ENCODE results near the gene CFAP99. TPM values are rescaled to one million over a fixed set of nuclear protein-coding genes. Genes with fewer than 3 reads are reported as not detected.

The CFAP99 gene
- total RNA-seq, 4 donors from 2014 or later: 0.21 to 0.46 TPM; not detected in 2

DNA sequence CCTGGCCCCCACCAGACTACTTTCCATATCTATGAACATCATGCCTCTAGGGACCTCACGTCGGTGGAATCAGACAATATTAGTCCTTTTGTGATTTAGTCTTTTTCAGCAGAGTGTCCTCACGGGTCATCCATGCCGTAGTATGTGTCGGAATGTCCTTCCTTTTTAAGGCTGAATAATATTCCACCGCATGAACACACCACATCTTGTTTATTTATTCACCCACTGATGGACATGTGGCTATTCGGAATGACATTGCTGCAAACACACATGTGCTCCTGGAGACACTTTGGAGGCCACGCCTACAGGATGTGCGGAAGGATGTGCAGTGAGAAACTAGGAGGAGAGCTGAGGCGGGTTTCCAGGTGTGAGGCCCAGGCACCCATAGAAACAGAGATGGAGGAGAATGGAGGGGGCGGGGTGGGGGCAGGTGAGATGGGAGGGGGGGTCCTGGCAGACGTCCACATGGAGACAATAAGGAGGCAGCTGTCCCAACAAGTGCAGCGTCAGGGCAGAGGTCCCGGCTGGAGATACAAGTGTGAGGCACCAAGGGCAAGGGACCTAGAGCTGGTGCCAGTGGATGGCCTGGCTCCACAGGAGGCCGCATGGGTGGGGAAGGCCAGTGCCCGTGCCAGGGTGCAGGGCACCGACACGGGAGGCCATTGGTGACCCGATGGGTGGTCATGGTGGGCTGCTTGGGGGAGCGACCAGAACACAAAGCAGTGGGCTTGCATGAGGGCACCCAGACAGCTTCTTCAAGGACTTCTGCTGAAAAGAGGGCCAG is 21.0 kb upstream of the CFAP99 start:
- H3K27me3 ChIP-seq: no peaks in the 10 kb centered on the region
- peaks cover 0 to 12% of the 10 kb centered on the region in 2 donors for H3K4me1 ChIP-seq
- no peak overlapping the region for H3K4me3 ChIP-seq
- no peak for DNase-seq
- TF ChIP-seq, protein P1, sequence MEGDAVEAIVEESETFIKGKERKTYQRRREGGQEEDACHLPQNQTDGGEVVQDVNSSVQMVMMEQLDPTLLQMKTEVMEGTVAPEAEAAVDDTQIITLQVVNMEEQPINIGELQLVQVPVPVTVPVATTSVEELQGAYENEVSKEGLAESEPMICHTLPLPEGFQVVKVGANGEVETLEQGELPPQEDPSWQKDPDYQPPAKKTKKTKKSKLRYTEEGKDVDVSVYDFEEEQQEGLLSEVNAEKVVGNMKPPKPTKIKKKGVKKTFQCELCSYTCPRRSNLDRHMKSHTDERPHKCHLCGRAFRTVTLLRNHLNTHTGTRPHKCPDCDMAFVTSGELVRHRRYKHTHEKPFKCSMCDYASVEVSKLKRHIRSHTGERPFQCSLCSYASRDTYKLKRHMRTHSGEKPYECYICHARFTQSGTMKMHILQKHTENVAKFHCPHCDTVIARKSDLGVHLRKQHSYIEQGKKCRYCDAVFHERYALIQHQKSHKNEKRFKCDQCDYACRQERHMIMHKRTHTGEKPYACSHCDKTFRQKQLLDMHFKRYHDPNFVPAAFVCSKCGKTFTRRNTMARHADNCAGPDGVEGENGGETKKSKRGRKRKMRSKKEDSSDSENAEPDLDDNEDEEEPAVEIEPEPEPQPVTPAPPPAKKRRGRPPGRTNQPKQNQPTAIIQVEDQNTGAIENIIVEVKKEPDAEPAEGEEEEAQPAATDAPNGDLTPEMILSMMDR (IDR thresholded peaks at IDR 0.05): no peak
- no peak for TF ChIP-seq POLR2A (IDR thresholded peaks at IDR 0.05)
- no peaks in the 10 kb centered on the region for H3K36me3 ChIP-seq
- H3K27ac ChIP-seq: no peak overlapping the region
- intact Hi-C loops (cut with DNase I; ENCODE audit: low total_unique reads): no loop called here
- H3K9me3 ChIP-seq: no peaks in the 10 kb centered on the region

- no peak overlapping the region for H3K27ac ChIP-seq
- H3K36me3 ChIP-seq: no peaks in the 10 kb centered on the region
- H3K4me3 ChIP-seq: no peak overlapping the region
- intact Hi-C loops (cut with DNase I; ENCODE audit: low total_unique reads): no loop called here
- no peaks in the 10 kb centered on the region for H3K27me3 ChIP-seq
- H3K4me1 ChIP-seq: peaks cover 0 to 12% of the 10 kb centered on the region in 2 donors
- no peak for DNase-seq
- TF ChIP-seq, protein P1 (IDR thresholded peaks at IDR 0.05): no peak
- no peak for TF ChIP-seq POLR2A (IDR thresholded peaks at IDR 0.05)
- H3K9me3 ChIP-seq: no peaks in the 10 kb centered on the region
These were observed 19.5 kb upstream of the CFAP99 start for GRCh38 chr4:2399216-2399615.

DNA sequence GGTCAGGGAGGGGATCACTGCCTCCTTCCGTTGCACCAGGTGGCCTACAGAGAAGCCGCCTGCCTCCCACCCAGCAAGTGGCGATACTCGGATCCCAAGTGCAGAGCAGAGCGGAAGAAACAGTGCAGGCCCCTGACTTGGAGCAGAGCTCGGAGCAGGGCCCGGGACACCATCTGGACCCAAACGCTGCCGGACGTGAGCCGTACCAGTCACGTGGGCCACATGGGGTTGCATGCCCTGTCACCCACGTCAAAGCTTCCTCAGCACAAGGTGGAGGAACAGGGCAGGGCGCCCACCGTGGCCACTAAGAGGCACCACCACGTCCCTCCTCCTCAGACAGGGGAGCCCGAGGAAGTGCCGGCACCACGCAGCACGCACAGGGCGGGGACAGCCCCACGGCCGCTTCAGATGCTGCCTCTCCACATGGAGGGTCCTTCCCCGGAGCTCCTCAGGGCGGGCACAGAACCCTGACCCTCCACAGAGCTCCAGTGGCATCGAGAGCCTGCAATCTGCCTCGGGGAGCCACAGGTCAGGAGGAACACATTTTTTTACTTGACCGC is 19.0 kb upstream of the CFAP99 start:
- H3K4me3 ChIP-seq: no peak overlapping the region
- no peak for TF ChIP-seq POLR2A (IDR thresholded peaks at IDR 0.05)
- TF ChIP-seq, protein P1 (IDR thresholded peaks at IDR 0.05): no peak
- intact Hi-C loops (cut with DNase I; ENCODE audit: low total_unique reads): loop anchor here (10.0 kb wide), 1 partner anchor 135 kb away; the partner anchor contains the start of gene MXD4

DNA sequence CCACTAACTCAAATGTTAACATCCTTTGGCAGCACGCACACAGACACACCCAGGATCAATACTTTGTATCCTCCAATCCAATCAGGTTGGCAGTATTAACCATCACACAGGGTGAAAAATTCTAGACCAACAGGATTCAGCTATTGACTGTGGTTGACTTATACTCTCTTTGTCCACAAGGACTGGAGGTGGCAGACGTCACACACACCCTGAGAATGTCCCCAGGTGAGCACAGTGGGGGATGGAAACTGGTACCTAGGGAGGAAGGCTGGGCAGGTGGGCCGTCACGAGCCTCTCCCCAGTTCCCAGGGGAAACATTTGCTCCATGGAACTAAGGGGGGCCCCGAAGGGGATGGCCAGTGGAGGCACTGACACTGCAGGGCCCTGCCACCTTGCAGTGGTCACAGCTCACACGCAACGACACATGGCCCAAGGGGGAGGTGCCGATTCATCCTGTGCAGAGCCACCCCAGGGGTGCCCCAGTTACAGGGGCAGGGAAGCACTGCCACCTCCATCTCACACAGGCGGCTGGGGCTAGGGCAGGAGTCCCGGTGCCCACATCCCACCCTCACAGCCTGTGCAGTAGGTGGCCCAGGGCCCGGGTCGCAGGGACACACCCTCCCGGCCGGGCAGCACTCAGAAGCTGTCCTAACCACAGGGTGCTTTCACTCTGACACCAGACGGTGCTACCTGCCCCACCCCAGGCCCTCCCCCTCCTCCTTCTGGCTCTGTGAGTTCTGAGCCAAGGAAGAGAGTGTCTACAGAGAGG is 17.7 kb upstream of the CFAP99 start:
- intact Hi-C loops (cut with DNase I; ENCODE audit: low total_unique reads): loop anchor here (10.0 kb wide), 1 partner anchor 136 kb away; the partner anchor contains the start of gene MXD4
- Histone ChIP-seq H3K27ac (no peak overlapping the region), H3K36me3 (no peaks in the 10 kb centered on the region), H3K4me1 (peaks cover 0 to 12% of the 10 kb centered on the region in 2 donors), H3K4me3 (no peak overlapping the region), H3K9me3 (no peaks in the 10 kb centered on the region), H3K27me3 (no peaks in the 10 kb centered on the region)
- DNase-seq: no peak
- TF ChIP-seq POLR2A (IDR thresholded peaks at IDR 0.05): no peak
- TF ChIP-seq, protein P1 (IDR thresholded peaks at IDR 0.05): no peak

More for the DNA sequence above, 19.0 kb upstream of the CFAP99 start:
- no peak overlapping the region for H3K27ac ChIP-seq
- no peaks in the 10 kb centered on the region for H3K27me3 ChIP-seq
- DNase-seq: no peak
- H3K36me3 ChIP-seq: no peaks in the 10 kb centered on the region
- H3K9me3 ChIP-seq: no peaks in the 10 kb centered on the region
- H3K4me1 ChIP-seq: peaks cover 0 to 12% of the 10 kb centered on the region in 2 donors

Measured in uterus (tissue), 4 donors.